ENCODE results near the gene YIPF5. TPM values are rescaled to one million over a fixed set of nuclear protein-coding genes. Genes with fewer than 3 reads are reported as not detected.

YIPF5 gene
- total and polyA plus RNA-seq, 2 experiments from 2014 or later = 201 to 236 TPM

GRCh38 chr5:144134194-144134826 is 36.1 kb downstream of the YIPF5 start:
- no peak for TF ChIP-seq EZH2 (IDR thresholded peaks at IDR 0.05; ENCODE audit: insufficient read depth, poor library complexity, severe bottlenecking)
- TF ChIP-seq EZH2phosphoT487 (IDR thresholded peaks at IDR 0.05; ENCODE audit: insufficient read depth, low read depth) = no peak
- H3K4me3 ChIP-seq = no peak overlapping the region
- in situ Hi-C loops (cut with MboI) = no loop called here

DNA sequence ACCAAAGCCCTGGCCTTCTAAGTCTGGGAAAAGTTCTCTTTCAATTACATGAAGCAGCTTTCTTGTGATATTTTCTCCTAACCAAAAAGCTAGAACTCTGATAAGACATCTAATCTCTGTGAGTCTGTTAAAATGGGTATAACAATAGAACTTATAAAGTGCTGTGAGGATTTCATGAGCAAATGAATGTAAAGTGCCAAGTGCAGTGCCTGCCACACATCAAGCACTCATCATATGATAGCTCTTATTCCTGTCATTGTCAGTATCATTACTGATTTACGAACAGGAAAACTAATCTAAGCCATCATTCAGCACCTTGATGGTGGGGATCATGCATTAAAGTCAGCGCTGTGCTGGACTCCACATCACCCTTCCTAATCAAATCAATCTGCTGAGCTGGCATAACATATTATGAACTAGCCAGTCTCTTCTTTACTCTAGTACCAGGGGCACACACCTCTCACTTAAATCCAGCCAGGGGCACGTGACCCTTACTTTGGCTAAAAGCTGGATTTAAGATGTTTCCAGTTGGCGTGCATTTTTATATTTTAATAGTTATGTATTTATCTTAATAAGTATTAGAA is 37.3 kb downstream of the YIPF5 start:
- H3K4me3 ChIP-seq = no peak overlapping the region
- H3K4me1 ChIP-seq (ENCODE audit: insufficient read depth) = peaks cover 6% of the 10 kb centered on the region
- no peaks in the 10 kb centered on the region for H3K36me3 ChIP-seq (ENCODE audit: low read depth)
- 93 to 95% methylated on average over 4 of the region's 4 CpGs for WGBS, 2 experiments (ENCODE audit: low coverage in 1 of 2, low lambda C conversion rate in 2 of 2, missing lambda C conversion rate in 2 of 2)
- no peaks in the 10 kb centered on the region for H4K20me1 ChIP-seq (ENCODE audit: insufficient read depth)
- DNase-seq = no peak
- H3K27me3 ChIP-seq (replicated peaks; ENCODE audit: insufficient read depth) = no peaks in the 10 kb centered on the region
- no peaks in the 10 kb centered on the region for H3K9me3 ChIP-seq (ENCODE audit: low read depth)
- no peaks in the 10 kb centered on the region for H3K9me2 ChIP-seq (ENCODE audit: insufficient read depth)
- H3K27ac ChIP-seq = no peak overlapping the region
- no peak overlapping the region for H3K9ac ChIP-seq
- H3F3A ChIP-seq (ENCODE audit: insufficient read depth) = no peaks in the 10 kb centered on the region
- in situ Hi-C loops (cut with MboI) = no loop called here
- TF ChIP-seq EZH2 (IDR thresholded peaks at IDR 0.05; ENCODE audit: insufficient read depth, poor library complexity, severe bottlenecking) (no peak), EZH2phosphoT487 (IDR thresholded peaks at IDR 0.05; ENCODE audit: insufficient read depth, low read depth) (no peak)
- H3K79me2 ChIP-seq (ENCODE audit: insufficient read depth) = no peaks in the 10 kb centered on the region
- no peak overlapping the region for H2AFZ ChIP-seq
- no peak overlapping the region for H3K4me2 ChIP-seq (ENCODE audit: unreplicated experiment)

More at GRCh38 chr5:144134194-144134826, 36.1 kb downstream of the YIPF5 start:
- Histone ChIP-seq H3K79me2 (ENCODE audit: insufficient read depth) (no peaks in the 10 kb centered on the region), H3K9me3 (ENCODE audit: low read depth) (no peaks in the 10 kb centered on the region), H3K4me2 (ENCODE audit: unreplicated experiment) (no peak overlapping the region), H3K4me1 (ENCODE audit: insufficient read depth) (peaks cover 12% of the 10 kb centered on the region), H3K27ac (no peak overlapping the region), H3K36me3 (ENCODE audit: low read depth) (no peaks in the 10 kb centered on the region), H3K27me3 (replicated peaks; ENCODE audit: insufficient read depth) (no peaks in the 10 kb centered on the region), H3K9ac (no peak overlapping the region), H4K20me1 (ENCODE audit: insufficient read depth) (no peaks in the 10 kb centered on the region), H3K9me2 (ENCODE audit: insufficient read depth) (no peaks in the 10 kb centered on the region), H3F3A (ENCODE audit: insufficient read depth) (no peaks in the 10 kb centered on the region), H2AFZ (peak overlapping the region; percentile 4; the same call in 1 of the 2 replicates)
- peak; percentile 39 for DNase-seq
- WGBS, 2 experiments (ENCODE audit: low coverage in 1 of 2, low lambda C conversion rate in 2 of 2, missing lambda C conversion rate in 2 of 2) = 99 to 100% methylated on average over 2 of the region's 2 CpGs

DNA sequence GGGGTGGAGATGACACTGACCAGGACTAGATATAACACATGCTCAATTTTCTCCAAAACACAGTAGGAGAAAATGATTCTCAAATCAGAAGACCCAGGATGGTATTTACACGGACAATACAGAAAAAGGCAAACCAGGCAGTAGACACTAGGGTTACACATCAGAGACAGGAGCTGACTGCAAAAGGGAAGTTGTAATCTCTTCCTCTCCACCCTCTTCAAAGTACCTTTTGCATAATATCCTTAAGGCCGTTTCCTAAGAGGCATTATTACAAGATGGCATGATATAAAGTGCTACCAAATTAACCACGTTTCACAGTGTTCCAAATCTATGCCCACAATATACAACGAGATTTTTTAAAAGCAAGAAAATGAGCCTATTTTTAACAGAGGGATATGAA is 39.2 kb downstream of the YIPF5 start:
- 94 to 96% methylated on average over 4 of the region's 4 CpGs for WGBS, 2 experiments (ENCODE audit: low coverage in 1 of 2, low lambda C conversion rate in 2 of 2, missing lambda C conversion rate in 2 of 2)
- Histone ChIP-seq H3K9me3 (ENCODE audit: low read depth) (no peaks in the 10 kb centered on the region), H4K20me1 (ENCODE audit: insufficient read depth) (no peaks in the 10 kb centered on the region), H3K4me2 (ENCODE audit: unreplicated experiment) (no peak overlapping the region), H2AFZ (no peak overlapping the region), H3K27ac (no peak overlapping the region), H3K9ac (no peak overlapping the region), H3K27me3 (replicated peaks; ENCODE audit: insufficient read depth) (no peaks in the 10 kb centered on the region), H3K36me3 (ENCODE audit: low read depth) (no peaks in the 10 kb centered on the region), H3F3A (ENCODE audit: insufficient read depth) (0 out of 2 replicates have a peak, but pooled peaks cover 3% of the 10 kb centered on the region), H3K4me3 (no peak overlapping the region), H3K79me2 (ENCODE audit: insufficient read depth) (no peaks in the 10 kb centered on the region), H3K4me1 (ENCODE audit: insufficient read depth) (peaks cover 6% of the 10 kb centered on the region), H3K9me2 (ENCODE audit: insufficient read depth) (no peaks in the 10 kb centered on the region)
- in situ Hi-C loops (cut with MboI) = no loop called here
- TF ChIP-seq EZH2 (IDR thresholded peaks at IDR 0.05; ENCODE audit: insufficient read depth, poor library complexity, severe bottlenecking) (no peak), EZH2phosphoT487 (IDR thresholded peaks at IDR 0.05; ENCODE audit: insufficient read depth, low read depth) (no peak)
- no peak for DNase-seq

GRCh38 chr5:144130306-144130705 is 40.2 kb downstream of the YIPF5 start:
- H2AFZ ChIP-seq = no peak overlapping the region
- H3F3A ChIP-seq (ENCODE audit: insufficient read depth) = peaks cover 3% of the 10 kb centered on the region; the same call in 1 of the 2 replicates
- no peaks in the 10 kb centered on the region for H3K27me3 ChIP-seq (replicated peaks; ENCODE audit: insufficient read depth)
- no peaks in the 10 kb centered on the region for H3K9me3 ChIP-seq (ENCODE audit: low read depth)
- H3K36me3 ChIP-seq (ENCODE audit: low read depth) = no peaks in the 10 kb centered on the region
- H3K9me2 ChIP-seq (ENCODE audit: insufficient read depth) = no peaks in the 10 kb centered on the region
- H3K79me2 ChIP-seq (ENCODE audit: insufficient read depth) = no peaks in the 10 kb centered on the region
- H3K4me1 ChIP-seq (ENCODE audit: insufficient read depth) = peaks cover 15% of the 10 kb centered on the region
- TF ChIP-seq EZH2phosphoT487 (IDR thresholded peaks at IDR 0.05; ENCODE audit: insufficient read depth, low read depth) = no peak
- no peak for TF ChIP-seq EZH2 (IDR thresholded peaks at IDR 0.05; ENCODE audit: insufficient read depth, poor library complexity, severe bottlenecking)
- in situ Hi-C loops (cut with MboI) = no loop called here
- H3K27ac ChIP-seq = no peak overlapping the region
- DNase-seq = no peak
- H3K4me3 ChIP-seq = no peak overlapping the region
- 66 to 71% methylated on average over 4 of the region's 4 CpGs for WGBS, 2 experiments (ENCODE audit: low coverage in 1 of 2, low lambda C conversion rate in 2 of 2, missing lambda C conversion rate in 2 of 2)
- no peaks in the 10 kb centered on the region for H4K20me1 ChIP-seq (ENCODE audit: insufficient read depth)
- no peak overlapping the region for H3K4me2 ChIP-seq (ENCODE audit: unreplicated experiment)
- H3K9ac ChIP-seq = no peak overlapping the region

All from GM23248 (cell line).